BE2C (cell line): ENCODE data around the gene FRY.

ENCODE experiments used
- DNase-seq: peaks from one replicate; pipeline ENCODE4 v3.0.0-alpha.2; 2020
- H3K27me3 ChIP-seq: fragments of 250-450 bp; sonication (Bioruptor Pico); 2 replicates; pipeline ENCODE4 v1.5.1; 2020; ENCODE audit warnings: mild to moderate bottlenecking
- H3K36me3 ChIP-seq: fragments of 250-450 bp; sonication (Bioruptor Pico); 2 replicates; pipeline ENCODE4 v1.5.1; 2020; ENCODE audit warnings: mild to moderate bottlenecking
- H3K4me1 ChIP-seq: fragments of 250-450 bp; sonication (Bioruptor Pico); 2 replicates; pipeline ENCODE4 v1.5.1; 2020
- H3K4me3 ChIP-seq: 2 replicates; pipeline ENCODE4 v1.5.1; 2011; ENCODE audit warnings: low read depth, low read length
- H3K9me3 ChIP-seq: fragments of 250-450 bp; sonication (Bioruptor Pico); 2 replicates; pipeline ENCODE4 v1.5.1; 2020
- TF ChIP-seq, protein P1 (sequence below): IDR thresholded peaks from 2 replicates; pipeline ENCODE4 v1.5.1; 2012; ENCODE audit warnings: mild to moderate bottlenecking, low read depth, low read length

The FRY gene

DNA sequence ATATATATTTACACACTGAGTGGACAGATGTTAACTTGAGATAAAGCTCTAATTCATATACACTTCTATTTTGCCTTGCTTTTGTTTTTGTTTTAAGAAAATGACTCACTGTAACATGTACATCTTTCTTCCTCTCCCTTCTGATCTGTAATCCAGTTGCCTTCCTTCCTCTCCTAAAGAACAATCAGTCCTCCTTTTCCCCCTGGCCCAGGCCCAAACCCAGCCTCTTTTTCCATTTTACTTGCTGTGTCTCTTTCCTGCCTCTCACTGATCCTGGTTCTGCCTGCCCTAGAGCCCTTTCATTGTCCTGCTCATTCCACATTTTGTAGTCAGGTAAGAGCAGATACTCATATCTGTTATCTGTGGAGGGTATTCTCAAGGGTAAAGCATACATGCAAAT is 232.8 kb downstream of the FRY start:
- no peaks in the 10 kb centered on the region; the same call in 1 of the 2 replicates for H3K4me1 ChIP-seq
- H3K27me3 ChIP-seq = no peaks in the 10 kb centered on the region
- H3K4me3 ChIP-seq = no peak overlapping the region
- H3K36me3 ChIP-seq = peaks cover 20% of the 10 kb centered on the region
- TF ChIP-seq, protein P1, sequence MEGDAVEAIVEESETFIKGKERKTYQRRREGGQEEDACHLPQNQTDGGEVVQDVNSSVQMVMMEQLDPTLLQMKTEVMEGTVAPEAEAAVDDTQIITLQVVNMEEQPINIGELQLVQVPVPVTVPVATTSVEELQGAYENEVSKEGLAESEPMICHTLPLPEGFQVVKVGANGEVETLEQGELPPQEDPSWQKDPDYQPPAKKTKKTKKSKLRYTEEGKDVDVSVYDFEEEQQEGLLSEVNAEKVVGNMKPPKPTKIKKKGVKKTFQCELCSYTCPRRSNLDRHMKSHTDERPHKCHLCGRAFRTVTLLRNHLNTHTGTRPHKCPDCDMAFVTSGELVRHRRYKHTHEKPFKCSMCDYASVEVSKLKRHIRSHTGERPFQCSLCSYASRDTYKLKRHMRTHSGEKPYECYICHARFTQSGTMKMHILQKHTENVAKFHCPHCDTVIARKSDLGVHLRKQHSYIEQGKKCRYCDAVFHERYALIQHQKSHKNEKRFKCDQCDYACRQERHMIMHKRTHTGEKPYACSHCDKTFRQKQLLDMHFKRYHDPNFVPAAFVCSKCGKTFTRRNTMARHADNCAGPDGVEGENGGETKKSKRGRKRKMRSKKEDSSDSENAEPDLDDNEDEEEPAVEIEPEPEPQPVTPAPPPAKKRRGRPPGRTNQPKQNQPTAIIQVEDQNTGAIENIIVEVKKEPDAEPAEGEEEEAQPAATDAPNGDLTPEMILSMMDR = no peak
- H3K9me3 ChIP-seq = no peaks in the 10 kb centered on the region
- DNase-seq = no peak

DNA sequence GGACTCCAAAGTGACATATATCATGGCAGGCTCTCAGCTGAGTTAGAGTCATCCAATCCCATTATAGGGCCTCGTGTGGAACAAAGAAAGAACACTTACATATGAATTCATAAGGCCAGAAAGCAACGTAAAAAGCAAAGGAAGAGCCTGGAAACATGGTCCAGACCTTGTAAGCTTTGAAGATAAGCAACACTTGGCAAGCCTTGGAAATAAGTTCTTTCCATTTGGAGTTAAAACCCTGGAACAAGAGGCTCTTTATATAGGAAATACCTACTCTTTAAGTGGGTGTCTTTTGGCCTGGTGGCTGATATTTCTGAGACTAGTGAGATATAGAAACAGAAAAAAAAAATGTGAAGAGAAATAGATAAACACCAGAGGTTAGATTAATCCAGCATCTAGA is 234.2 kb downstream of the FRY start:
- H3K4me1 ChIP-seq = no peaks in the 10 kb centered on the region; the same call in 1 of the 2 replicates
- TF ChIP-seq, protein P1 = no peak
- DNase-seq = no peak

DNA sequence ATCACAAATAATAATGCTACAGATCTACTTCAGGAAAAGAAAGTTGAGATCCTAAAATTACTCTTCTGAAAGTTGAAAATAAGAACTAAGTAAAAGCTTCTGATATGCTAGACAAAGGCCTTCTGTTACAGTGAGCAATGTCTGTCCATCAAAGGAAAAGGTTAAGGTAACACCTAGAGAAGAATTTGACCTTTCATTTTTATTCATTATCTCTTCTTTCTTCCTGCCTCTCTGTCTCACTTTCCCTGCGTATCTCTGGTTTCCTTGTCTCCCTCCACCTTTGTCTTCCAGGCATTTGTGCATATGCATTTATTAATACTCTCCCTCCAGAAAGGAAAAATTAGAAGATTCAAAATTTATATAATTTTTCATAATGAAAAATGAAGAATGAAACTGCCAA is 234.6 kb downstream of the FRY start:
- H3K4me1 ChIP-seq = no peaks in the 10 kb centered on the region; the same call in 1 of the 2 replicates
- no peak overlapping the region for H3K4me3 ChIP-seq
- H3K27me3 ChIP-seq = no peaks in the 10 kb centered on the region
- no peak for DNase-seq
- H3K9me3 ChIP-seq = no peaks in the 10 kb centered on the region
- peaks cover 24% of the 10 kb centered on the region for H3K36me3 ChIP-seq
- TF ChIP-seq, protein P1 = no peak

More for the DNA sequence above, 234.2 kb downstream of the FRY start:
- peaks cover 21% of the 10 kb centered on the region for H3K36me3 ChIP-seq
- no peak overlapping the region for H3K4me3 ChIP-seq
- H3K9me3 ChIP-seq = no peaks in the 10 kb centered on the region
- H3K27me3 ChIP-seq = no peaks in the 10 kb centered on the region

DNA sequence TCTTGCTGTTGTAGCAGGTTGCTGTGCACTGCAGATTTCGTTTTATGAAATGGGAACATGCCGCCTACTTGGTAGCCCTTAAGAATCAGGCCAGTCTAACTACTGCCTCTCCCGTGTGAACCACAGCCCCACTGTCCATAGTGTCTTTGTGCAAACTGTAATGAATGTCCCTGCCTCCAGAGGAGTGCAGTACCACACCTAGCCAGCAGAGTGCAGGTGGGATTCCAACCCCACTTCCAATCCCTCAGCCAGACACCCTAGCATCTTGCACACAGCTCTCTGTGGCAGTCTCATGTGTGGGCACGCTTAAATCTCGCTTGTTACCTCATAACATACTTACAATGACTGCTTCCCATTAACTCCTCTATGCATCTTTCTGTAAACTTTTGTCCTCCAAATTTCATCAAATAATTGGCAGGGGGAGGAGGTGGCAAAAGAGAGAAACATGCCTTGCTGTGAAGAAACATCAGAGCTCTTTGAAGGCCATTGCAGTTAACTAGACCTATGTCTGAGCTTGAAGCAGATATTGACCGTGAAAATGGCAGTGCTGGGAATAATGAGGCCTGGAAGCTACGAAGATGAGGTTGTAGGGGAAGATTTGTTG is 236.4 kb downstream of the FRY start:
- peaks cover 32% of the 10 kb centered on the region for H3K36me3 ChIP-seq
- H3K4me3 ChIP-seq = no peak overlapping the region
- no peaks in the 10 kb centered on the region for H3K27me3 ChIP-seq
- H3K4me1 ChIP-seq = no peaks in the 10 kb centered on the region
- TF ChIP-seq, protein P1 = peak; percentile 48
- no peak for DNase-seq
- no peaks in the 10 kb centered on the region for H3K9me3 ChIP-seq

DNA sequence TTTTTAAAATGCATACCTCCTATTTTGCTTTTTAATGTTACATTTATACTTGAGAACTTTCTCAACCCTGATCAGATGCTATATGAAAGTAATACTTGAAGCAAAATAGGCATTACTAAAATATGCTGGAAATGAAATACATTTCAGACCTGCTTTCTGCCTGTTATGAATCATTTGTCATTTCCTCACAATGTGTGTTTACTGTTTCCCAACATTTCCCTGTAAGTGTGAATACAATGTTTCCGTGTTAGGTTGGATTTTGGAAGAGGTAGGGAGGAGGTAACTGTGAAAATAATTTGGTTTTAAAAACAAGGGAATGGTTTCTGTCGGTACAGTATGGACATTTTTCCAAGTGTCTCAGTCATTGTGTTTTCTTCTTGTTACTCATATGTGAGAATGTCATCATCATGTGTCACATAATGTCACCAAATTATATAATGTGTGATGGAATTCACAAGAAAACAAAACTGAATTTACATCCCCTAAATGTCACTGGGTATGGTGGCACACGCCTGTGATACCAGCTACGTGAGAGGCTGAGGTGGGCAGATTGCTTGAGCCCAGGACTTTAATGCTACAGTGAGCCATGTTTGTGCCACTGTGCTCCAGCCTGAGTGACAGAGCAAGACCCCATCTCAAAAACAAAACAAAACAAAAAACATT is 240.6 kb downstream of the FRY start:
- Histone ChIP-seq H3K9me3 (no peaks in the 10 kb centered on the region), H3K36me3 (peaks cover 19% of the 10 kb centered on the region), H3K4me3 (no peak overlapping the region), H3K4me1 (no peaks in the 10 kb centered on the region), H3K27me3 (no peaks in the 10 kb centered on the region)
- TF ChIP-seq, protein P1 = no peak
- DNase-seq = no peak

DNA sequence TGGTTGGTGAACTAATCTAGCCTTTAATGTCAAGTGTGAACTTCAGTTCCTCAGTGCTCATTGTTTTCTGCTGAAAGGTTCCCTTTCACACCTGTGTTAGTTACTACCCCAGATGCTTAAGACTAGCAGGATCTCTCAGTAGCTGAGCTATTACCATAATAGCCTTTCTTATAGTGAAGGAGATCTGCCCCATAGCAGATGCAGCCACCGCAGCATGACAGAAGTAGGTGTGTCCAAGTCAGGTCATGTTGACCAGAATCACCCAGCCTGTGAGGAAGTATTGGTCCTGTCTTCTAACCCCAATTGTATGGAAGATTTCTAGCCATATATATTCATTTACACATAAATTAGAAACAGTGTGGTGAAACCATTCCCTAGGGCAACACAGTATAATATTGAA is 246.3 kb downstream of the FRY start:
- DNase-seq = no peak
- H3K4me3 ChIP-seq = no peak overlapping the region
- no peaks in the 10 kb centered on the region for H3K4me1 ChIP-seq
- H3K36me3 ChIP-seq = peaks cover 12% of the 10 kb centered on the region; the same call in 1 of the 2 replicates
- TF ChIP-seq, protein P1 = no peak
- H3K27me3 ChIP-seq = no peaks in the 10 kb centered on the region
- no peaks in the 10 kb centered on the region for H3K9me3 ChIP-seq
